GM18951 (cell line): ENCODE results near the gene RHEX.

Source experiments
- POLR2A ChIP-seq: IDR thresholded peaks from 4 replicates; pipeline ENCODE4 v1.6.1; 2011; ENCODE audit warnings: mild to moderate bottlenecking; ENCODE audit not compliant: insufficient read length, insufficient read depth; ENCODE audit errors: extremely low read depth
- in situ Hi-C: fragments of 300-500 bp; cut with MboI; formaldehyde crosslinking; loops from one replicate; pipeline ENCODE4 v1.12.0; 2022; ENCODE audit warnings: low sequenced_read_pairs, mixed read lengths, inconsistent platforms; ENCODE audit not compliant: unreplicated experiment

The RHEX gene

GRCh38 chr1:206020393-206021007 lies 32.5 kb upstream of the RHEX start:
- in situ Hi-C loops: no loop called here

GRCh38 chr1:206021008-206021625 lies 31.9 kb upstream of the RHEX start:
- no peak for TF ChIP-seq POLR2A
- in situ Hi-C loops: no loop called here

More at GRCh38 chr1:206020393-206021007, 32.5 kb upstream of the RHEX start:
- no peak for TF ChIP-seq POLR2A

DNA sequence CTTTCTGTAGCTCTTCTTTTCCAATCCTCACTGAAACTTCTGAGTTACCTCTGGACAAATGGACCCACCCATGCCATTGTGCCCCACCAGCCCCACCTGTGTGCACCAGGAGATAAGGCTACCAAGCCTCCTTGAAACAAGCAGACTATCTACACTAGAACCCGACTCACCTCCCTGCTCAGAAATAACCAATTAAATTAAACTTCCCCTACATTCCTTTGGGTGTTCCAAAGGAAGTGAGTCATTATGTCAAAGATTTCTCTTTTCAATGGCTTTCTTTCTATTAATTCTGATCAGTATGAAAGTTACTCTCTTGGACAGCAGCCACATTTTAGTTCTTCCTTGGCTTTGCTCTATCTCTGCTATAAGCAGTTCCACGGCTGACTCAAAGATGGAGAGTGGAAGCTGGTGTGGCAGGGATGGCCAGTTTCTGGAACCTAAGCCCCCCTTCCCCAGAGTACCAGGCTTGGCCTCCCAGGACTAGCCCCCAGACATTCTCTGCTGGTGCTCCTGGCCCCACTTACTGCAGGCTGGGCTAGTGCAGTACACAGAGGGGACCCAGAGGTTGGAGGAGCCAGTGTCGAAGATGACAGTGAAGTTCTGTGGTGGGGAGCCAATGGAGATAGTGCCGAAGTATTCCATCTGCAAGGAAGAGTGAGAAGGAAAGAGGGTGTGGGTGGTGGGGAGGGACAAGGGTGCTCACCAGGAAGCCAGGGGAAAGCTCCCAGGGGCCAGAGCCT lies 31.2 kb upstream of the RHEX start:
- TF ChIP-seq POLR2A: no peak
- in situ Hi-C loops: no loop called here

DNA sequence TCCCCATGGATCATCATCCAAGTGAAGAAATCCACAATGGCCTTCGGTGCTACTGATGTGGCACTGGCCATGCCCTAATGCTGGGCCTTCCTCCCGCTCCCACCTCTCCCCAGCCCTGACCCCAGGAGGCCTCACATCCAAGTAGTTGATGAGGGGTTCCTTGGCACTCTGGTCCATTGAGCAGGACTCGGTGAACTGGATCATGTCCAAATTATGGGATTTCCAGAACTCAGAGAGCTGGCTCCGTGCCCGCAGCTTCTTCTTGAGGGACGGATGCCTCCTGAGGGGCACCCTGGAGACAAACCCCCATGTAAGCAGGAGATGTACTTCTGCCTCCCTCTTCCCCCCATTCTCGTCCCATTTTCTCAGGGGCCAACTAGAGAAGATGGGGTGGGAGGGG lies 30.2 kb upstream of the RHEX start:
- no peak for TF ChIP-seq POLR2A
- in situ Hi-C loops: no loop called here

GRCh38 chr1:206023695-206024094 lies 29.3 kb upstream of the RHEX start, which contains the start of gene CTSE:
Gene CTSE, minus strand, starts transcription at chr1:206023895. Its CDS starts 104 bp downstream, at chr1:206023791.
- no peak for TF ChIP-seq POLR2A
- in situ Hi-C loops: no loop called here

DNA sequence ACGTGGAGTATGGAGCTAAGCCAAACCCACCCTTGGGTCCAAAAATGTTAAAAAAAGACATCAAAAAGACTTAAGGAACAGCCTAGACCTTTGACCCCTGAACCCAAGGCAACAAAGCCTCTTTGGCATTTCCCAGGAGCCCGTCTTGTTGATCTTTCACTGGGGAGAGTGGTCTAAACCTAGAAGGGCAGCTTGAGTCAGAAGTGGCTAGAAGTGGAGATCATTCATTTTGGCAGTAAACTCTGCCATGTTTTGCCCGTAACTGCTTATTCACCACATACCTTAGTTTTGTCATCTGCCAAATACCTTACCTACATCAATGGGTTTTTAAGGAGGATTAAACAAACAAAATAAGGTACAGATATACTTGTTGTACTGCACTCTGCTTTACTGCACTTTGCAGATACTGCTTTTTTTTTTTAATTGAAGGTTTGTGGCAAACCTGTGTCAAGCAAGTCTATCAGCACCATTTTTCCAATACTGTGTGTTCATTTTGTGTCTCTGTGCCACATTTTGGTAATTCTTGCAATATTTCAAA lies 27.6 kb upstream of the RHEX start:
- no peak for TF ChIP-seq POLR2A
- in situ Hi-C loops: no loop called here

GRCh38 chr1:206029484-206029883 lies 23.5 kb upstream of the RHEX start:
- no peak for TF ChIP-seq POLR2A
- in situ Hi-C loops: no loop called here

- in situ Hi-C loops: no loop called here
- TF ChIP-seq POLR2A: no peak
Observed at GRCh38 chr1:206030191-206030590, 22.8 kb upstream of the RHEX start.

DNA sequence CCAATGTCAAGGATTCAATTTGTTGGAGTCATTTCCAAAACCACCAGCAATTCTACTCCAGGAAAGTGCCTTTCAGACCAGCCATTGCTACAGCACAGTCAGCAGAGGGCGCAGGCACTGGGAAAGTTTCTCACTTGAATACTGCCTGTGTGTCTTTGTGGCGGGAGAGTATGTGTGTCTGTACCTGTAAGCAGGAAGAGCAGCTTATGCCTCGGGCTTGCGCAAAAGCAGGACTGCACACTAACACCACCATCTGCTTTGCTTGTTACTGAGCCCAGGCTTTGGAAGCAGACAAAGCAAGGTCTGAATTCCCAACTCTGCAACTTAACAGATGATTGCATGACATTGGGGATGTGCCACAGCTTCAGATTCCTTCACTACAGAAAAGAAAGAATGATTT lies 22.3 kb upstream of the RHEX start:
- no peak for TF ChIP-seq POLR2A
- in situ Hi-C loops: no loop called here

DNA sequence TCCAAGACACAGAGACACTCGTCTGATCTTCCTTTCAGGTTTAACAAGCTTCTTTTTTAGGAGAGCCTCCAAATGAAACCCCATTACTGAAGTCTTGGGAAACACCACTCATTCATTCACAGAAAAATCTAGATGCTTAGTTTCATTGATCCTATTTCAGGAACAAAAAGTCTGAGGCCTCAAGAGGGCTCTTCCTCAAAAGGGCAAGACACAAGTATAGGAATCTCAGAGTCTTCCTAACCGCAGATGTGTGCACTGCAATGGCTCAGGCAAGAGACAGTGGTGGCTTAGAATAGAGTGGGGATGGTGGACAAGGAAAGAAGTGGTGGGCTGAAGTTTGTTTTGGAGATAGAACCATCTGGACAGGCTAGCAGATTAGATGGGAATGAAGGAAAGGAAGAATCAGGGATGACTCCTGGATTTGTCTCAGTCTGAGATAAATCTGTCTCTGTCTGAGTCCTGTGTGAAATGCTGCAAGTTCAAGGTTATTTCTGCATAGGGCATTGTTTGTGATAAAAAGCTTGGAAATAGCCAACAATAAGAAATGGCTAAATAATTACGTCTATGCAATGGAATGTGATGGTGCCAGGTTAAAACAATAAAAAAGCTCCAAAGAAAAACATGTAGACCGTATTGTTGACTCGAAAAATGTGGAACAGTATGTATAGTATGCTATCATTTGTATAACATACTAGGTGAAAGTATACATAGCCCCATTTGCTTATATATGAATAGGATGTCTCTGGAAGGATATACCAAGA lies 20.4 kb upstream of the RHEX start:
- no peak for TF ChIP-seq POLR2A
- in situ Hi-C loops: no loop called here

GRCh38 chr1:206035027-206035426 lies 17.9 kb upstream of the RHEX start:
- in situ Hi-C loops: loop anchor here (5.0 kb wide), 1 partner anchor 72 kb away; no protein-coding TSS in a partner anchor
- no peak for TF ChIP-seq POLR2A

DNA sequence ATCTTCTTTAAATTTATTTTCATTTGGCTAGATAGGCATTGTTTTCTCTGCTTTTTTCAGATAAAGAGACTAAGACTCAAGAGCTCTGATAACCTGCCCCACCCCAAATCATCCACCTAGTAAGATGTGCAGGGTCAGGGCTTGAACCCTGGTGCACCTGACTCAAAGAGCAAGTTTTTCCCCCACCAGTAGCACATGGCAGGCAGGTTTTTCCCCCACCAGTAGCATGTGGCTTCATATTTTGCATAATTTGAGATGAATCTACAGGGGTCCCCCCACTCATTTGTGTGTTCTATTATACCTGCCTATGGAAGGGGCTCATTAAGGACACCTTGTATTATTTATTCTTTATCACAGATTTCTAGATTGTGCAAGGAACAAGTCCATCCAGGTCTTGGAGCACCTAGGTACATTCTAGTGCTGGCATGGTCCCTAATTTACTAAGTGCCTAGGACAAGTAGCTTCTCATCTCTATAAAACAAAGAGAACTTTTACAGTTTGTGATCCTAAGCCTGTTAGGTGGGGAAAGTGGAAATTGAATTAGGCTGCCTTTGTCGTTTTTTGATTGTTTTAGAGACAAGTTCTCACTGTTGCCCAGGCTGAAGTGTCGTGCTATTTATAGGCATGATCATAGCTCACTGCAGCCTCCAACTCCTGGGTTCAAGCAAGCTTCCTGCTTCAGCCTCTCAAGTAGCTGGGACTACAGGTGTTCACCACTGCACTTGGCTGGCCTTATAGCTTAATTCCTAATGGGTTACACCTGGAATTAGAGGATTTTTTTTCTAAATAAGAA lies 16.1 kb upstream of the RHEX start:
- no peak for TF ChIP-seq POLR2A
- in situ Hi-C loops: loop anchor here (5.0 kb wide), 1 partner anchor 70 kb away; no protein-coding TSS in a partner anchor

DNA sequence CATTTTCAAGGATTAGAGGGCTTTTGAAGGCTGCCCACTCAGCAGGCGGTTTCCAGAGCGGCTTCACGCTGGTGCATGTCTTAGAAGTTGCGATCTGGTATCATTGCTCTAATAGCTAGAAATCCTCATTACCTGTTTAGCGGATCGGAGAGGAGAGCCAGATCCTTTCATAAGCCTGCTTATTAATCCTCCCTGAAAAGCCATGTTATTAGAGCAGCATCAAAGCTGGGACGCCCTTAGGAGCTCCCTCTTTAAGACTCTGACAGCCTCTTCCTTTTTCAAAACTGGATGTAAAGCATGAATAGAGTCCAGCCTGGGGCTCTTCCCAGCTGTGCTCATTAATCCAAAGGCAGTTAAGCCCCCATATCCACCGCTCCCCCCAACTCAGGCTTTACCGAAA lies 15.4 kb upstream of the RHEX start:
- no peak for TF ChIP-seq POLR2A
- in situ Hi-C loops: loop anchor here (5.0 kb wide), 1 partner anchor 70 kb away; no protein-coding TSS in a partner anchor
